ENCODE measurements around the gene CST7.
"Not testable (repeated sequence)": the region's sequence is repeated elsewhere in the genome, so short reads cannot be mapped to it uniquely, and the experiment has no call there.

CST7 gene

DNA sequence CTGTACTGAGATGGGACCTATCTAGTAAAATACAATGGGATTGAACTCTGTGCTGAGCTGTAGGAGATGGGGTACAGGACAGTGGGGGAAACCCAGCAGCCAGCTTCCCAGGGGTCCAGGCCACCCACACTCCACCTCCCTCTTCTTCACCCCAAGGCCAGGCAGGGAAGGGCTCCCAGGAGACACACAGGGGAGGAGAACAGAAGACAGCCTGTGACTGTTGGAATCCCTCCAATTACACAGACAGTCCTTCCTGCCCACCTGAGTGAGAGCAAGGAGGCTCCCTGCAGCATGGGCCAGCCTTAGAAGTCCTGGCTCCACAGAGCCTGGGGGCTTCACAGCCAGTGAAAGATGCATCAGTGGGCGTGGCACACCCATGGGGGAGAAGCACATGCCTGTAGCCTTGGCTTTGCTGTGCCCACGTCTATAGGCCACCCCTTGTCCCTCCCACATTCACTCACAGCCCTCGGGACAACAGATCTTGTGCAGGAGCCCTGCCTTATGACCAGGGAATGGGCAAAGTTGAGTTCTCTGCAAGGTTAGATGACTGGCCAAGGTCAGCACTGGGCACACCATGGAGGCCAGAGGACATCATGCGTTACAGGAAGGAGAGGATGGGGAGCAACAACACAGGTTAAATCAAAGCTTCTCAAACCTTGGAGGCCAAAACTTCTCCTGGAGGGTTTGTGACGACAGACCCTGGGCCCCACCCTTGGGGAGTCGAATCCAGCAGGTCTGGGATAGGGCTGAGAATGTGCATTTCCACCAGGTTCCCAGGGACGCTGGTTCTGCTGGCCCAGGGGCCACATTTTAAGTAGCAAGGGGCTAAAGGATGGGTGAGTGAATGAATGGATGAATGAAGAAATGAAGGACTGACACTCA is 12.3 kb upstream of the CST7 start:
- no peak for DNase-seq (ENCODE audit: low read depth)
- TF ChIP-seq, protein P1, sequence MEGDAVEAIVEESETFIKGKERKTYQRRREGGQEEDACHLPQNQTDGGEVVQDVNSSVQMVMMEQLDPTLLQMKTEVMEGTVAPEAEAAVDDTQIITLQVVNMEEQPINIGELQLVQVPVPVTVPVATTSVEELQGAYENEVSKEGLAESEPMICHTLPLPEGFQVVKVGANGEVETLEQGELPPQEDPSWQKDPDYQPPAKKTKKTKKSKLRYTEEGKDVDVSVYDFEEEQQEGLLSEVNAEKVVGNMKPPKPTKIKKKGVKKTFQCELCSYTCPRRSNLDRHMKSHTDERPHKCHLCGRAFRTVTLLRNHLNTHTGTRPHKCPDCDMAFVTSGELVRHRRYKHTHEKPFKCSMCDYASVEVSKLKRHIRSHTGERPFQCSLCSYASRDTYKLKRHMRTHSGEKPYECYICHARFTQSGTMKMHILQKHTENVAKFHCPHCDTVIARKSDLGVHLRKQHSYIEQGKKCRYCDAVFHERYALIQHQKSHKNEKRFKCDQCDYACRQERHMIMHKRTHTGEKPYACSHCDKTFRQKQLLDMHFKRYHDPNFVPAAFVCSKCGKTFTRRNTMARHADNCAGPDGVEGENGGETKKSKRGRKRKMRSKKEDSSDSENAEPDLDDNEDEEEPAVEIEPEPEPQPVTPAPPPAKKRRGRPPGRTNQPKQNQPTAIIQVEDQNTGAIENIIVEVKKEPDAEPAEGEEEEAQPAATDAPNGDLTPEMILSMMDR (IDR thresholded peaks at IDR 0.05; ENCODE audit: control insufficient read depth, extremely low read depth, insufficient read depth): no peak
- H3K4me3 ChIP-seq (ENCODE audit: low read depth, low read length): no peak overlapping the region

DNA sequence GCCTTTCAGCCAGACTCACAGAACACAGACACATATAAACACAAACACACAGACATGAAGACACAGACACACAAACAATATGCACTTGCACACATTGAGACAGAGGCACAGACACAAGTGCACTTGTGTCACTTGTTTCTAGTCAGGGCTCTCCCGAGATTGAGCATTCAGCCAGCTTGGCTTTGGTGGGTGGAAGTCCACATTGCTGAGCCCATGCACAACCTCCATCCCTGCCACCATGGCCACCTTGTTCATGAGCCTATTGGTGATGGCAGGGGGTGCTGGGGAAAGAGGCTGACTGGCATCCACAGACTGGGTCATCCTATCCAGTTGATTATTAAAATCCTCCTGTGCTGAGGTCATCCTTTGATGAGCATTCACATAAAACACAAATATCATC is 11.5 kb upstream of the CST7 start:
- TF ChIP-seq, protein P1 (IDR thresholded peaks at IDR 0.05; ENCODE audit: control insufficient read depth, extremely low read depth, insufficient read depth): no peak
- no peak overlapping the region for H3K4me3 ChIP-seq (ENCODE audit: low read depth, low read length)

GRCh38 chr20:24938498-24938897 is 10.6 kb upstream of the CST7 start:
- no peak overlapping the region for H3K4me3 ChIP-seq (ENCODE audit: low read depth, low read length)
- TF ChIP-seq, protein P1 (IDR thresholded peaks at IDR 0.05; ENCODE audit: control insufficient read depth, extremely low read depth, insufficient read depth): no peak
- no peak for DNase-seq (ENCODE audit: low read depth)

More for the DNA sequence above, 11.5 kb upstream of the CST7 start:
- no peak for DNase-seq (ENCODE audit: low read depth)

GRCh38 chr20:24939036-24939435 is 10.0 kb upstream of the CST7 start:
- TF ChIP-seq, protein P1 (IDR thresholded peaks at IDR 0.05; ENCODE audit: control insufficient read depth, extremely low read depth, insufficient read depth): no peak
- no peak overlapping the region for H3K4me3 ChIP-seq (ENCODE audit: low read depth, low read length)
- DNase-seq (ENCODE audit: low read depth): no peak

DNA sequence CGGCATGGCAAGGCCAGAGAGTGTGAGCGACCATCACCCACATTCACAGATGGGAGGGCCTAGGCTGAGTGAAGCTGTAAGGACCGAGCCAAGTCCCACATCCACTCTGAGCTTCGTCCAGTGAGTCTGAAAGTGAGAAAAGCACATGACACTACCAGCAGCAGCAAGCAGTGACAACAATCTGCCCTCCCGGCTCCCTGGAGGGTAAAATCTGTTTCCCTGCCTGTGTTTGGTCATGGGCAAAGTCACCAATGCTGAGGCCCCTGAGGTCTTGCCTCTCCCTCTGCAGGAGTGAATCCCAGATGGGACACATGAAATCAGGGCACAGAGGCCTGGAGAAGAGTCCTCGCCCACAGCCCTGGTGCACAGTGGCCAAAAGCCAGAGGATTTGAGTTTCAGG is 6.4 kb upstream of the CST7 start:
- no peak for DNase-seq (ENCODE audit: low read depth)
- H3K4me3 ChIP-seq (ENCODE audit: low read depth, low read length): no peak overlapping the region
- TF ChIP-seq, protein P1 (IDR thresholded peaks at IDR 0.05; ENCODE audit: control insufficient read depth, extremely low read depth, insufficient read depth): no peak

DNA sequence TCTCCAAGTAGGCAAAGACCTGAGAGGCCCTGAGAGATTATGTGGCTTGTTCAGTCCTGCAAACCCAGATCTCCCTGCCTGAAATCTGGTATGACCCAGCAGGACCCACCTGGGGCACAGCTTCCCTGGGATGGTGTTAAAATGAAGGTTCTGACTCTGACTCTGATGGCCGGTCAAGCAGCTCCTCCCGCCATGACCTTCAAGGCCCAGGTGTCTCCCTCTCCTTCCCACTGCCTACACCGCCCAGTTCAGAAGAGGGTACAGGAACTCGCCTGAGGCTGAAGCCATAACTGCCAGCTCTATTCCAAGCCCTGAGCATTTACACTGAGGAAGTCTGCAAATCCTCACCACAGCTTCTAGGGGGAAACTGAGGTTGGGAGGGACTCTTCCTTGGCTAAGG is 5.9 kb upstream of the CST7 start:
- DNase-seq (ENCODE audit: low read depth): no peak
- no peak overlapping the region for H3K4me3 ChIP-seq (ENCODE audit: low read depth, low read length)
- TF ChIP-seq, protein P1 (IDR thresholded peaks at IDR 0.05; ENCODE audit: control insufficient read depth, extremely low read depth, insufficient read depth): no peak

DNA sequence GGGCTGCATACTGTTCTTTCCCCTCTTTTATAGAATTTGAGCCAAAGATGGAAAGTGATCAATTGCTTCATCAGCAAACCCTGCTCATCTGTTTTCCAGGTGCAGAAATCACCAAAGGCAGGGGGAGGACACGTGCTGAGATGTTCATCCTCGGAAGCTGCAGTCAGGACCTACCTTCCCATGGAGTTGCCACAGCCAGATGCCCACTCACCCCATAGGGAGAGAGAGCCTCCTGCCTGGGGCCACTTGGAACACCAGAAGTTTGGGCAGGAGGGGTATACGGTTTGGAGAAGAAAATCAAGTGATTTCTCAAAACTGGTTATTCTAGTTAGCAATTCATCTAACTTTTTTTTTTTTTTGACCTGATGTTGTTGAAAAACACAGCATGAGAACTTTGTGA is 5.3 kb upstream of the CST7 start:
- no peak for DNase-seq (ENCODE audit: low read depth)
- H3K4me3 ChIP-seq (ENCODE audit: low read depth, low read length): no peak overlapping the region
- TF ChIP-seq, protein P1 (IDR thresholded peaks at IDR 0.05; ENCODE audit: control insufficient read depth, extremely low read depth, insufficient read depth): no peak

GRCh38 chr20:24946376-24946775 is 2.7 kb upstream of the CST7 start:
- not testable (repeated sequence) for DNase-seq (ENCODE audit: low read depth); H3K4me3 ChIP-seq (ENCODE audit: low read depth, low read length)

- DNase-seq (ENCODE audit: low read depth); H3K4me3 ChIP-seq (ENCODE audit: low read depth, low read length): not testable (repeated sequence)
Measured at GRCh38 chr20:24948396-24948938, 602 bp upstream of the CST7 start.

Measured in LNCaP clone FGC (cell line).